Mucosa of descending colon (tissue), 3 donors: ENCODE measurements around the gene SH3GL2. TPM values are rescaled to one million over a fixed set of nuclear protein-coding genes. Genes with fewer than 3 reads are reported as not detected.

ENCODE experiments used
- ATAC-seq: fragments of 200-7000 bp; cut with Tn5 transposase; one replicate; pipeline ENCODE4 v1.9.1; 2020; ENCODE audit warnings: mild to moderate bottlenecking, moderate library complexity
- DNase-seq, 3 donors: peaks; one replicate each; pipeline ENCODE4 v3.0.0-alpha.2; 2020
- H3K36me3 ChIP-seq: fragments of 200-600 bp; one replicate; pipeline ENCODE4 v1.8.0; 2021; ENCODE audit warnings: low read depth, mild to moderate bottlenecking
- H3K4me1 ChIP-seq: fragments of 200-600 bp; one replicate; pipeline ENCODE4 v1.8.0; 2021; ENCODE audit warnings: low read depth, mild to moderate bottlenecking
- H3K4me3 ChIP-seq: fragments of 200-600 bp; one replicate; pipeline ENCODE4 v1.8.0; 2021; ENCODE audit warnings: mild to moderate bottlenecking
- H3K9me3 ChIP-seq: fragments of 200-600 bp; one replicate; pipeline ENCODE4 v1.8.0; 2021; ENCODE audit warnings: mild to moderate bottlenecking
- intact Hi-C, 2 donors: fragments of 100-400 bp; cut with DNase I in 1 of 2; cut with micrococcal nuclease in 1 of 2; formaldehyde crosslinking; loops; one replicate each; pipeline versions ENCODE4 v1.11.0 to v1.11.1; 2022; cut with DNase I, micrococcal nuclease
- total RNA-seq, 3 donors: library from RNA; stranded (reverse); fragmentation: NEBNext Ultra II Directional in 2 of 3; extraction: Animal tissue kit (Norgen Biotek cat#: 25700) in 2 of 3; gene quantifications; one replicate each; pipeline versions ENCODE4 v1.2.1 to v1.2.4, GENCODE V29; 2021 to 2023
- TF ChIP-seq, protein P1 (sequence below): fragments of 200-600 bp; IDR thresholded peaks from one replicate; pipeline ENCODE4 v1.8.0; 2022; ENCODE audit warnings: antibody characterized with exemption, mild to moderate bottlenecking
- donor health status: DM: no; HTN: no; CAD: no; lungs with moderate emphysema.
- donor health status: DM: no; HTN: no; CAD: no.
- donor health status: DM: no; HTN: yes; CAD: no.

Gene SH3GL2
- total RNA-seq, 3 donors from 2014 or later: 0.38 to 0.73 (median 0.63) TPM

DNA sequence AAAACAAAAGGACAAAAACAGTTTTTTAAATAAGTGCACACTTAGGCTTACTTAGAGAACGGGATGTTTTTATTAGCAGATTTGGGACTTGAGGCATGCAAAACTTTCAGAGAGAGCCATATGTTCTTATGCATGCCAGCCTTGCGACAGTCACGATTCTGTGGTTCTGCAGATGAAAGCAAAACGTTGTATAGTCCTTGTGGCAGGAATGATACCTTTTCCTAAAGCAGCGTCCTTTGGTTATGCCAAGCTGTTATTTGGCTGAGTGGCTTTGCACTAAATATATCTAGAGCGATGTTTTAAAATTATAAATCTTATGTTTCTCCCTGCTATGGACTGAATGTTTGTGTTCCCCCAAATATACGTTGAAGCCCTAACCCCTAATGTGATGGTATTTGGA is 152.0 kb downstream of the SH3GL2 start:
- intact Hi-C loops: no loop called here
- DNase-seq: no peak
- no peaks in the 10 kb centered on the region for H3K4me1 ChIP-seq
- no peaks in the 10 kb centered on the region for H3K36me3 ChIP-seq
- TF ChIP-seq, protein P1, sequence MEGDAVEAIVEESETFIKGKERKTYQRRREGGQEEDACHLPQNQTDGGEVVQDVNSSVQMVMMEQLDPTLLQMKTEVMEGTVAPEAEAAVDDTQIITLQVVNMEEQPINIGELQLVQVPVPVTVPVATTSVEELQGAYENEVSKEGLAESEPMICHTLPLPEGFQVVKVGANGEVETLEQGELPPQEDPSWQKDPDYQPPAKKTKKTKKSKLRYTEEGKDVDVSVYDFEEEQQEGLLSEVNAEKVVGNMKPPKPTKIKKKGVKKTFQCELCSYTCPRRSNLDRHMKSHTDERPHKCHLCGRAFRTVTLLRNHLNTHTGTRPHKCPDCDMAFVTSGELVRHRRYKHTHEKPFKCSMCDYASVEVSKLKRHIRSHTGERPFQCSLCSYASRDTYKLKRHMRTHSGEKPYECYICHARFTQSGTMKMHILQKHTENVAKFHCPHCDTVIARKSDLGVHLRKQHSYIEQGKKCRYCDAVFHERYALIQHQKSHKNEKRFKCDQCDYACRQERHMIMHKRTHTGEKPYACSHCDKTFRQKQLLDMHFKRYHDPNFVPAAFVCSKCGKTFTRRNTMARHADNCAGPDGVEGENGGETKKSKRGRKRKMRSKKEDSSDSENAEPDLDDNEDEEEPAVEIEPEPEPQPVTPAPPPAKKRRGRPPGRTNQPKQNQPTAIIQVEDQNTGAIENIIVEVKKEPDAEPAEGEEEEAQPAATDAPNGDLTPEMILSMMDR: no peak
- H3K9me3 ChIP-seq: no peaks in the 10 kb centered on the region
- H3K4me3 ChIP-seq: no peak overlapping the region
- ATAC-seq: no peak

DNA sequence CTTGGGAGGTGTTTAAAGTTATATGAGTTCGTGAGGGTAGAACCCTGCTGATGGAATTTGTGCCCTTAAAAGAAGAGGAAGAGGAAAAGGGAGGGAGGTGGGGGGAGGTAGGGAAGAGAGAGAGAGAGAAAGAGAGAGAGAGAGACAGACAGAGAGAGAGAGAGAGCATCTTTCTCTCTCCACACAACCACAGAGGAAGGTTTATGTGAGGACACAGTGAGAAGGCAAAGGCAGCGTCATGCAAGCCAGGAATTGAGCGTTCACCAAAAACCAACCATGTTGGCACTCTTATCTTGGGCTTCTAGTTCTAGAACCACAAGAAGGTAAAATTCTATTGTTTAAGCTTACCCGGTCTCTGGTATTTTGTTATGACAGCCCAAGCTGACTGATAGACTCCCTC is 152.4 kb downstream of the SH3GL2 start:
- Histone ChIP-seq H3K4me3 (no peak overlapping the region), H3K4me1 (no peaks in the 10 kb centered on the region), H3K9me3 (no peaks in the 10 kb centered on the region), H3K36me3 (no peaks in the 10 kb centered on the region)
- ATAC-seq (no peak), DNase-seq (no peak)
- intact Hi-C loops: no loop called here
- TF ChIP-seq, protein P1: no peak

DNA sequence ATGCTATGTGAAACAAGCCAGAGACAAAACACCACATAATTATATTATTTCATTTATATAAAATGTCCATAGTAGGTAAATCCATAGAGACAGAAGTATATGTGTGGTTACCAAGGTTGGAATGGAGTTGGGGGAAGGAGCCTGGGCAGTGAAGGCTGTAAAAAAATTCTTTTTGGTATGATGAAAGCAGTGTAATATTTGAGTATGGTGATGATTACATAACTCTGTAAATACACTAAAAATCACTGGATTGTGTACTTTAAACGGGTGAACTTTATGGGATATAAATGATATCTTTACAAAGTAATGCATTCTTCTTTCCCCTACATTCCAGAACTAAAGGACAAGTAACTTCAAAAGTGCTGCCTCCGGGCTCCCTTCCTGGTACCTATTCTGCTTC is 155.8 kb downstream of the SH3GL2 start:
- intact Hi-C loops: no loop called here
- DNase-seq (no peak), ATAC-seq (peak; percentile 87)
- Histone ChIP-seq H3K9me3 (no peaks in the 10 kb centered on the region), H3K36me3 (no peaks in the 10 kb centered on the region), H3K4me3 (no peak overlapping the region), H3K4me1 (no peaks in the 10 kb centered on the region)
- TF ChIP-seq, protein P1: no peak

DNA sequence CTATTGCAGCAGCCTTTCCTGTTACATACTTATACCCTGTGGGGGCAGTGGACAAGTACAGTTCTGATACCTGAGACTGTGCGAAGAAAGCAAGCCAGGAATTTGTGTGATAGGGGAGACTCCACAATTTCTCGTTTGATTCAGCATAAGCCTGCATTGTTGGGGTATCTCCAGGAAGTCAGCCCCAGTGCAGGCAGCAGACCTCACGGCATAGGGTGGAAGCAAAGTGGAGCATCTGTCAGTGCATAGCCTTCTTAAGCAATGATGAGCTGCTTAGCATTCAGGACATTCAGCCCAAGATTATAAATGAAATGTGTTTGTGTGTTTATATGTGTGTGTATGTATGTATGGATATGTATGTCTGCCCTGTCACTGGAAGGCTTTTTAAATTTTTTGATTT is 157.0 kb downstream of the SH3GL2 start:
- H3K36me3 ChIP-seq: no peaks in the 10 kb centered on the region
- no peak overlapping the region for H3K4me3 ChIP-seq
- DNase-seq: no peak
- intact Hi-C loops: no loop called here
- H3K9me3 ChIP-seq: no peaks in the 10 kb centered on the region
- no peak for ATAC-seq
- TF ChIP-seq, protein P1: no peak
- no peaks in the 10 kb centered on the region for H3K4me1 ChIP-seq

DNA sequence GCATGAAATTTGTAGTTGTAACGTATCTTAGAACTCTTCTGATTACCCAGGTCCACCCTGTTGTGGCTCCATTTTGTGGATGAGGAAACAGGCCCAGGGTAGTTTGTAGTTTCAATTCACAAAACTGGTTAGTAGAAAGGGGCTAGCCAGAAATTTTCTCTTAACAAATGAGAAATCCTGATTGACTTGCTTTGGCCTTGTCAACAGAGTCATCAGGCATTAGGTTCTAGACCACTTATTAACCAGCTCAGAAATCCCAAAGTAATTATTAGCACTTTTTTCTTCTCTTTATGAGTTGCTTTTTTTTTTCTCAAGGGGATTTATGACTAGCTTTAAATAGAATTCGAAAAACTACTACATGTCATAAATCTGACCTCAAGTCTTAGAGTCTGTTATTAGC is 160.2 kb downstream of the SH3GL2 start:
- ATAC-seq: no peak
- DNase-seq: no peak
- intact Hi-C loops: no loop called here
- H3K4me3 ChIP-seq: no peak overlapping the region
- TF ChIP-seq, protein P1: no peak
- H3K36me3 ChIP-seq: no peaks in the 10 kb centered on the region
- no peaks in the 10 kb centered on the region for H3K4me1 ChIP-seq
- no peaks in the 10 kb centered on the region for H3K9me3 ChIP-seq

DNA sequence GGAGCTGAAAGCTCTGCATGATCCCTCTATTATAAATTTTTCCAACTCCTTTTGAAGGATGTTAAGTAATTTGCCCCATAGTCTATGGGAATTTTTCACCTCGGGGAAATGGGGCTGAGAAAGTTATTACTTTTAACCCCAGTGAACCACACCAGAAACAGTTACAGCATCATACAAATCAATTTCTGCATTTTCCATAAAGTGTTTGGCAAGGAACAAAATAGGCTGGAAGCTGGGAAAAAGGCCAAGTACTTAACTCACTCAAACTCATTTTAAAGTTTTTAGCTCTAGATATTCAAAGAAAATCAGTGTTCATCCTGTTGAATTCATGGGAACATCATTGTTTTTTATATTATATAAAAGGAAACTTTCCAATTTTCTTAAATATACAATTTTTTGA is 160.9 kb downstream of the SH3GL2 start:
- ATAC-seq (no peak), DNase-seq (no peak)
- H3K36me3 ChIP-seq: no peaks in the 10 kb centered on the region
- H3K4me3 ChIP-seq: no peak overlapping the region
- TF ChIP-seq, protein P1: no peak
- H3K9me3 ChIP-seq: no peaks in the 10 kb centered on the region
- intact Hi-C loops: no loop called here
- H3K4me1 ChIP-seq: no peaks in the 10 kb centered on the region
